HG03280 (cell line): Measurements from ENCODE around the gene SEC61B.

Experiments used
- ATAC-seq: cut with Tn5 transposase; IDR thresholded peaks from one replicate; pipeline ENCODE4 v1.9.1; 2021; ENCODE audit warnings: mild to moderate bottlenecking, moderate library complexity; ENCODE audit not compliant: unreplicated experiment

SEC61B gene

GRCh38 chr9:99266255-99267023, 44.4 kb downstream of the SEC61B start:
- ATAC-seq, result peak; percentile 68

DNA sequence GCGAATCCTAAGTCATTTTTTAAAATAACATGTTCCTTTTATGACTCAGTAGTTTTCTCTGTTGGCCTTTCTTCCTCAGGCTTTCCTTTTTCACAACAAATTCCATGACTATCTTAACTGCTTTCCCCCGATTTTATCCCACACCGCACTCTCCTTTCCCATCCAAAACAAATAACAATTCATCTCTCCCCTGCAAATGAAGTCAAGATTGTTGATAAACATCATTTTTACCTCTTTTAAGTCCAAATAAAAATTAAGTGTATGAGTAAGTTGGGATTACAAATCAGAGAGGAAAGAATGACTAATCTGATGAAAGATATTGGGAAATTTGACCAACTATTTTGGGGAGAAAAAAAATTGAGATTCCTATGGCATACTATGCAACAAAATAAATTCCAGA, 47.3 kb downstream of the SEC61B start:
- ATAC-seq, result no peak

DNA sequence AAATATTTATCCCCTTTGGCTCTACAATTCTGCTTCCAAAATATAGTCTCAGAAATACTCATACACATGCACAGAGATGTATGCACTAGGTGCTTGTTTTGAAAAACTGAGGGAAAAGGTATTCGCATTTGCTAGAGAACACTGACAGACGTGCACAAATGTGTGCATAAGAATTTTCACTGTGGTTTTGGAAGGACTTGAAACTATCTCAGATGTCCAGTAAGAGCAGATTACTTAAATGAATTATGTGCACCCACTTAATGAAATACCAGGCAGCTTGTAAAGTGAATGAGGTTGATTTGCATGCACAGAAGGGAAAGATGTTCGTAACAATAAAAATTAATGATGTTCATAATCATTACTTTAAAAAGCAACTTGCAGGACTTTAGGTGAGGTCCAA, 48.4 kb downstream of the SEC61B start:
- no peak for ATAC-seq

DNA sequence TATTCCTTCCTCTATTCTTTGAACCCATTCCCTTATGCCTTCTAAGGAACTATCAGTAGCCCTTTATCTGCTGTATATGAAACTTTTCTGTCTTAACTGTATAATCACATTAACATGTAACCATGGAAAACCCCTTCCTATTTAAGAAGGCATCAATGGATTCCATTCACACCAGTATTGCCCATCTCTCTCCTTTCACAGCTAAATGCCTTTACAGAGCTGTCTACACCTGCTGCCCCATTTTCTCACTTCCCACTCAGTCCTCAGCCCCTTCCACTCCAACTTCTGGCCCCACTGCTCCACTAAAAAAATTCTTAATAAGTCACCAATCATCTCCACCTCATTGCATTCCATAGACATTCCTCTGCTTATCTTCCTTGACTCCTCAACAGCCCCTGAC, 50.8 kb downstream of the SEC61B start:
- ATAC-seq, result no peak

DNA sequence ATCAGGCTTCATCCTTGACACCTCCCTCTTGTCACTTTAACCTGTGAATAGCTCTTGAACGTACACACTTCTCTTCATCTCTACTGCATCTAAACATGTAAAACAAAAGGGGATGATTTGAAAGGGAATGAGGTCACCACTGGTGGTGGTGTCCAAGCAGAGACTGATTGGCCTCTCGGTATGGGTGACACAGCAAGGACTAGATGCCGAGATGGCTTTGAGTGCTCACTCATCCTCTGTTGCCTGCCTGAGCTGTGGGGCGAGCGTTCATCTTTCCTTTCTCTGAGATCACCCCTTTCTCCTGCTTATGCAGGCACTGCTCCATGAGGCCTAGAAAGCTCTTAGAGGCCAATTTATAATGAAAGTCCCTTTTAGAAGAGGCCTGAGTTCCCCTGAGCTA, 51.9 kb downstream of the SEC61B start:
- no peak for ATAC-seq

- ATAC-seq, result no peak
Observed at GRCh38 chr9:99274495-99274894, 52.4 kb downstream of the SEC61B start.
